K562 (cell line): ENCODE results near the gene PRKG1. TPM values are rescaled to one million over a fixed set of nuclear protein-coding genes. Genes with fewer than 3 reads are reported as not detected.

Source experiments
- ATAC-seq: fragments of 200-7000 bp; cut with Tn5 transposase; 3 replicates; pipeline ENCODE4 v1.9.1; 2020; ENCODE audit warnings: moderate library complexity
- BruUV-seq: library from RNA; stranded (reverse); fragments of 400-500 nt; replicated peaks from 2 replicates; lab custom pipeline; 2021; lab: Mats Ljungman, UMichigan
- CTCF ChIA-PET: fragments of 300-600 bp; formaldehyde crosslinking; extraction: SDS; loops from one replicate; lab custom pipeline; 2021; ENCODE audit warnings: low intra/inter-chr PET ratio; lab: Yijun Ruan, JAX
- POLR2A ChIA-PET: fragments of 300-600, 350-650 bp; sonication (Branson Sonifier 250); formaldehyde crosslinking; extraction: SDS; loops from one replicate; lab custom pipeline; 2021; ENCODE audit warnings: antibody characterized with exemption, inconsistent platforms; lab: Yijun Ruan, JAX
- DNase-seq, 4 experiments: peaks; one replicate each; pipeline versions ENCODE4 v3.0.0 to v3.0.0-alpha.2; 2011 to 2018; ENCODE audit warnings: low spot score in 3 of 4, mixed read lengths in 3 of 4; ENCODE audit errors: extremely low read depth in 1 of 4
- FAIRE-seq: peaks from 2 replicates; lab custom pipeline; 2011; peaks lifted over from hg19 to GRCh38; lab: Jason Lieb, UNC
- H2AFZ ChIP-seq: 2 replicates; pipeline ENCODE4 v1.6.0; 2011; ENCODE audit warnings: low read depth, low read length, control low read depth, inconsistent platforms
- H3K27ac ChIP-seq: fragments of 200-600 bp; 3 replicates; pipeline ENCODE4 v1.8.0; 2011; ENCODE audit warnings: low read depth, mild to moderate bottlenecking, control low read depth, inconsistent platforms, low read length, moderate library complexity, mixed read lengths; ENCODE audit errors: extremely low read depth
- H3K27me3 ChIP-seq, 2 experiments: fragments of 300-600 bp in 1 of 2; 2 replicates in 1 of 2; 3 replicates in 1 of 2; pipeline versions ENCODE4 v1.6.0 to v1.8.0; 2011; ENCODE audit warnings: inconsistent platforms in 2 of 2, low read length in 2 of 2, mild to moderate bottlenecking in 1 of 2, mixed read lengths in 1 of 2, moderate library complexity in 1 of 2; ENCODE audit not compliant: control insufficient read depth in 2 of 2, insufficient read depth in 2 of 2
- H3K36me3 ChIP-seq: fragments of 300-600 bp; 3 replicates; pipeline ENCODE4 v1.8.0; 2011; ENCODE audit warnings: mild to moderate bottlenecking, low read length, inconsistent platforms; ENCODE audit not compliant: control insufficient read depth, insufficient read depth
- H3K4me1 ChIP-seq, 2 experiments: fragments of 200-600 bp in 1 of 2; replicated peaks in 1 of 2; 2 replicates in 1 of 2; 3 replicates in 1 of 2; pipeline versions ENCODE4 v1.5.1 to v1.8.0; 2011; ENCODE audit warnings: inconsistent platforms in 2 of 2, low read length in 2 of 2, mild to moderate bottlenecking in 1 of 2, mixed read lengths in 1 of 2, moderate library complexity in 1 of 2; ENCODE audit not compliant: control insufficient read depth in 2 of 2, insufficient read depth in 2 of 2
- H3K4me2 ChIP-seq: 2 replicates; pipeline ENCODE4 v1.6.1; 2011; ENCODE audit warnings: low read length, control low read depth, inconsistent platforms, mixed read lengths; ENCODE audit not compliant: insufficient read depth
- H3K4me3 ChIP-seq: fragments of 200-600 bp; sonication (generic), shearing (Covaris generic); 2 replicates; pipeline ENCODE4 v1.5.1; 2016; ENCODE audit warnings: control low read depth, inconsistent platforms
- H3K79me2 ChIP-seq: fragments of 200-600 bp; 3 replicates; pipeline ENCODE4 v1.8.0; 2011; ENCODE audit warnings: low read length, inconsistent platforms; ENCODE audit not compliant: control insufficient read depth, insufficient read depth
- H3K9ac ChIP-seq, 2 experiments: 2 replicates each; pipeline versions ENCODE4 v1.6.0 to v1.6.1; 2011; ENCODE audit warnings: low read depth in 2 of 2, low read length in 2 of 2, control low read depth in 1 of 2, inconsistent platforms in 1 of 2, mild to moderate bottlenecking in 1 of 2, mixed read lengths in 1 of 2; ENCODE audit not compliant: insufficient read depth in 1 of 2
- H3K9me1 ChIP-seq: one replicate; pipeline ENCODE4 v1.6.0; 2011; ENCODE audit warnings: inconsistent platforms, mild to moderate bottlenecking, low read length, moderate library complexity; ENCODE audit not compliant: control insufficient read depth, insufficient read depth
- H3K9me3 ChIP-seq: replicated peaks from 2 replicates; pipeline ENCODE4 v1.5.1; 2011; ENCODE audit warnings: low read depth, low read length, inconsistent platforms; ENCODE audit not compliant: control insufficient read depth, insufficient read depth
- H4K20me1 ChIP-seq: replicated peaks from 2 replicates; pipeline ENCODE4 v1.6.1; 2011; ENCODE audit warnings: low read length, inconsistent platforms, mixed read lengths; ENCODE audit not compliant: control insufficient read depth, insufficient read depth
- AFF1 ChIP-seq, 2 experiments: fragments of 450-650 bp; IDR thresholded peaks; 2 replicates each; pipeline ENCODE4 v1.6.1; 2018; ENCODE audit warnings: mild to moderate bottlenecking in 2 of 2, low read depth in 1 of 2; ENCODE audit not compliant: partially characterized antibody in 2 of 2
- ESRRB ChIP-seq: fragments of 250-450 bp; sonication (Bioruptor Pico); IDR thresholded peaks from 2 replicates; pipeline ENCODE4 v1.5.0; 2020; ENCODE audit warnings: mild to moderate bottlenecking, moderate library complexity, borderline replicate concordance
- HDAC8 ChIP-seq: fragments of 450-650 bp; IDR thresholded peaks from 2 replicates; pipeline ENCODE4 v1.6.1; 2016; ENCODE audit warnings: mild to moderate bottlenecking, missing genetic modification characterization, moderate library complexity, missing compliant biosample characterization
- MIER1 ChIP-seq: fragments of 450-650 bp; IDR thresholded peaks from 2 replicates; pipeline ENCODE4 v1.6.1; 2016; ENCODE audit warnings: antibody characterized with exemption, mild to moderate bottlenecking, low read depth
- RB1 ChIP-seq: fragments of 450-650 bp; IDR thresholded peaks from 2 replicates; pipeline ENCODE4 v1.6.1; 2017; ENCODE audit warnings: low read depth, mild to moderate bottlenecking
- ZNF165 ChIP-seq: fragments of 250-450 bp; sonication (Bioruptor Pico); IDR thresholded peaks from 2 replicates; pipeline ENCODE4 v1.4.0; 2020; ENCODE audit warnings: borderline replicate concordance
- ZNF23 ChIP-seq: fragments of 250-450 bp; sonication (Bioruptor Pico); IDR thresholded peaks from 2 replicates; pipeline ENCODE4 v1.4.0; 2020; ENCODE audit warnings: mild to moderate bottlenecking
- ZNF354B ChIP-seq: fragments of 250-450 bp; sonication (Bioruptor Pico); IDR thresholded peaks from 2 replicates; pipeline ENCODE4 v1.4.0; 2020
- ZNF395 ChIP-seq: fragments of 200-800 bp; sonication (Bioruptor generic); IDR thresholded peaks from 2 replicates; pipeline ENCODE4 v1.6.1; 2017; ENCODE audit warnings: missing genetic modification characterization, missing compliant biosample characterization
- WGBS: fragments of 100-300 bp; shearing (Covaris generic); methylation state at CpG from one replicate; pipeline ENCODE4 v1.1.6; 2016; ENCODE audit warnings: low coverage, mixed read lengths; ENCODE audit not compliant: insufficient coverage; ENCODE audit errors: missing lambda C conversion rate; 5-methylcytosine and 5-hydroxymethylcytosine counted together
- in situ Hi-C: fragments of 300-500 bp; cut with MboI; formaldehyde crosslinking; loops from 4 replicates; pipeline ENCODE4 v1.15.0; 2018; ENCODE audit warnings: inconsistent platforms, mixed read lengths
- intact Hi-C: fragments of 100-400 bp; cut with micrococcal nuclease; formaldehyde crosslinking; loops from 2 replicates; pipeline ENCODE4 v1.14.2; 2022
- polyA plus RNA-seq, 8 experiments: library from polyadenylated mRNA; depleted of rRNA in 4 of 8; stranded (reverse) in 5 of 8; unstranded in 3 of 8; fragments of >200 nt; fragmentation: Nextera tagmentation in 2 of 8; fragmentation: Illumina TruSeq in 1 of 8; extraction: Ambion mirVana in 2 of 8; extraction: Trizol in 1 of 8; gene quantifications; 2 replicates each; pipeline versions ENCODE4 v1.2.1 to v1.2.3, GENCODE V29; 2011 to 2014; ENCODE audit warnings: inconsistent platforms in 1 of 8, missing spikeins in 1 of 8
- total RNA-seq, 7 experiments: library from RNA; depleted of rRNA in 6 of 7; stranded (reverse); fragments of >200 nt in 6 of 7; fragmentation: Illumina TruSeq in 2 of 7; extraction: Trizol in 2 of 7; gene quantifications; 2 replicates each; pipeline versions ENCODE4 v1.2.1 to v1.2.3, GENCODE V29; 2011 to 2021; ENCODE audit warnings: low replicate concordance in 1 of 7

PRKG1 gene
- total and polyA plus RNA-seq, 9 of the 15 experiments (the other 6 are each of a cell fraction or from before 2014, with no cell fraction given), result 0.22 TPM; not detected in 8

- intact Hi-C loops, result no loop called here
- TF ChIP-seq MIER1 (no peak), AFF1 (IDR thresholded peaks at IDR 0.05; ENCODE audit: low read depth in 1 of 2, partially characterized antibody in 2 of 2) (no peak), RB1 (no peak), HDAC8 (tag) (no peak), ZNF165 (CRISPR knock-in tag) (no peak), ESRRB (no peak), ZNF354B (CRISPR knock-in tag) (no peak), ZNF23 (CRISPR knock-in tag) (no peak), ZNF395 (CRISPR knock-in tag) (no peak)
- DNase-seq (no peak), FAIRE-seq (no peak), ATAC-seq (no peak)
- POLR2A ChIA-PET, result no interaction called here
- Histone ChIP-seq H3K36me3 (no peaks in the 10 kb centered on the region), H4K20me1 (no peaks in the 10 kb centered on the region), H3K9ac (no peak overlapping the region), H3K4me2 (no peak overlapping the region), H3K9me1 (no peaks in the 10 kb centered on the region), H3K4me1 (no peaks in the 10 kb centered on the region), H3K79me2 (no peaks in the 10 kb centered on the region), H3K4me3 (no peak overlapping the region), H3K27ac (no peak overlapping the region), H3K9me3 (no peaks in the 10 kb centered on the region), H3K27me3 (no peaks in the 10 kb centered on the region), H2AFZ (no peak overlapping the region)
- 1% methylated on average over 7 of the region's 7 CpGs for WGBS
- CTCF ChIA-PET, result no interaction called here
- in situ Hi-C loops, result no loop called here
- BruUV-seq, result no TSS peak
Measured at GRCh38 chr10:51729822-51730555, 655.7 kb downstream of the PRKG1 start.
